Activated CD4-positive, alpha-beta T cell treated with anti-CD3 and anti-CD28 coated beads, Interleukin-2, amount 50 U/mL, for 1 hour (primary cell): ENCODE data around the gene EVC2.
A peak's percentile ranks its signal among the peaks of the same experiment; 100 is the strongest.

Experiments used
- DNase-seq: peaks from one replicate; pipeline ENCODE4 v3.0.0-alpha.2; 2020

EVC2 gene

DNA sequence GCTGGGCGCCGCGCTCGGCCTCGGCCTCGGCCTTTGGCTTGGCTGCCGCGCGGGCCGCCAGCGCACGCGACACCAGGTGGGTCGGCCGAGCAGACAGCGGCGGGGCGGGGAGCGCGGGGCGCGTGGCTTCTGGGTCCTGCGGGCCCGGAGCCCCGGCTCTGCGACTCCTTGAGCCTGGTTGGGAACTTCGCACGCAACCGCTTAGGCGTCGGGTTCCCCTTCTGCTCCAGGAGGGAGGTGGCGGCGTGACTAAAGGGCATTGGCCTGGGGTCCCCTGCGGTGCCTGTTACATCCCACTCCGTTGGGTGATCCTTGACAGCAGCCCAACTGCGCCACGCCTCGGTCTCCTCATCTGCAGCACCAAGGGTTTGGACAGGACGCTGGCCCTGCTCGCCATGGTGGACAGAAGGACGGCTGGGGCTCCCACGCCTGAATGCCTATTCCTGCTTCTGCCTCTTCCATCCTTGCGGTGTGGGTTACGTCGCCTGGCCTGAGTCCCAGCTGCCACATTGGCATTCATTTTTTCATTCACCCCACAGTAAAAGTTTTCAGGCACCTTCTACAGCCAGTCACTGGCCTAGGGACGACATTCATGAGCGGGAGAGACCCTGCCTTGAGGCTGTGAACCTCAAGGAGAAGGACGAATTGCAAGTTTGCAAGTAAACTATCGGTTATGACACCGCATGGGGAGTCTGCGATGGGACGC, 3.3 kb upstream of the EVC2 start:
- DNase-seq = no peak

DNA sequence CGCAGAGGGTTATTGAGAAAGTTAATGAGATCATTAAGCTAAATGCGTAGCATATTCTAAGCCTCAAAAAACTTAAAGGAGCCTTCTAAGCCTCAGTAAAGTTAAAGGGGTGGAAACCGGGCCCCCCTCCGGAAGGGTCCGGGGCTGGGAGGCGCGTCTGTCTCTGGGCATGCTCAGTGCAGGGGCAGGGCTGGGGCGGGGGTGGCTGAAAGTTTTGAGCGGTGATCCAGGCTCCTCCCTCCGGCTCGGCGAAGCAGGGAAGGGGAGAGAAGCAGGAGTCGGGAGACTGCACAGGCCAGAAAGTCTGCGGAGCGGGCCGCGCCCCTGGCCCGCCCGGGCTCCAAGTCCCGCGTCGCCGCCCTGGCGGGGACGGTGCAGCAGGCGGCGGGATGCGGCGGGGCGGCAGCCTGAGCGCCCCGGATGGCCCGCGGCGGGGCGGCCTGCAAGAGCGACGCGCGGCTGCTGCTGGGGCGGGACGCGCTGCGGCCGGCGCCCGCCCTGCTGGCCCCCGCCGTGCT, 2.7 kb upstream of the EVC2 start, which contains the start of gene EVC:
TSS of gene EVC (plus strand) at position 241 of the 518 bp plus-strand sequence. CDS start at position 421, 180 bp downstream.
- peak; percentile 6 for DNase-seq

DNA sequence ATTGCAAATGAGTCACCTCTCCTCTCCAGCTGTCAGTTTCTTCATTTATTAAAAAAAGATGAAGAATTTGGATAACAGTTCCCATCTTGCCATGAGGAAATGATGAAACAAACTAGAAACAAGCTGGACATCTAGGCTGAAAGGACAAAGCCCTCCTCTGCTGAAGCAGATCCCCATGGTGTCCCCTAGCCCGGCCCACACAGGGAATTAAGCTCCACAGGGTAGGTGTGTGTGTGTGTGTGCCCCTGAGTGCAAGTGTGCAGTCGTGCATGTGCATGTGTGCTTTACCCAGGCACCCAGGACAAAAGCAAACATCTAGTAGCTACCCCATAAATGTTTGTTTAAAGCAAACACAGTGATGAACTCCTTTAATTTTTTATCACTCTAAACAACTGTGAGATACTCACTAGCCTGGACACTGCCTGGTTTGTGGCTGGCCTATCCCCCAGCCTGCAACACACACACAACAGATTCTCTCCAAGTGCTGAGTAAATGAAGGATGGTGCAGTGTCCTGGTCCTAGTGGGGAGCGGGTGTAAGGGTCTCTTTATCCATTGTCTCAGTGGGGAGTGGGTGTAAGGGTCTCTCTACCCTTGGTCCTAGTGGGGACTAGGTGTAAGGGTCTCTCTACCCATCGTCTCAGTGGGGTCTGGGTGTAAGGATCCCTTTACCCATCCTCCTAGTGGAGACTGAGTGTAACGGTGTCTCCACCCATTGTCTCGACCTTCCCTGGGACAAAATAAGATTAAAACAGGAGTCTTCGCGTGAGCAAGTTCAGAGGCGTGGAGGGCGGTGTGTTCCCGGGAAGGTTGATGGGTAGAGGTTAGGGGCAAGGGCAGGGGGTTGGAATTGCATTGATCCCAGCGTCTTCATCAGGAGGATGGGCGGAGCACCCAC, 2.0 kb upstream of the EVC2 start:
- DNase-seq = no peak

DNA sequence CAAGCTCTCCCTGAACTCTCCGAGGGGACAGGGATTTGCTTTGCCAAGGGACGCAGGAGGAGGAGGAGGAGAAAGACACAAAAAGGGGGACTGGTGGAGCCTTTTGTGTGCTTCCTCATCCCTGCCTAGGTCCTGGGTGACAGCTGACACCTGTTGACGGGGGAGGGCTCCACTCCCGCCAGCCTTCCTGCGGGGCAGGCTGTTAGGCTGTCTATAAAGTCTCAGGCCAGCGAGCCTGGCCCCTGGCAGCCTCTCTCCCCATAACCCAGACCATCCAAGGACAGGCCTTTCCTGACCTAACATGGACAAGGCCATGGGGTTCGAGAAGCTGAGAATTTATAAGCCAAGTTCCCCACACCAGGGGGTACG, 832 bp upstream of the EVC2 start:
- no peak for DNase-seq

DNA sequence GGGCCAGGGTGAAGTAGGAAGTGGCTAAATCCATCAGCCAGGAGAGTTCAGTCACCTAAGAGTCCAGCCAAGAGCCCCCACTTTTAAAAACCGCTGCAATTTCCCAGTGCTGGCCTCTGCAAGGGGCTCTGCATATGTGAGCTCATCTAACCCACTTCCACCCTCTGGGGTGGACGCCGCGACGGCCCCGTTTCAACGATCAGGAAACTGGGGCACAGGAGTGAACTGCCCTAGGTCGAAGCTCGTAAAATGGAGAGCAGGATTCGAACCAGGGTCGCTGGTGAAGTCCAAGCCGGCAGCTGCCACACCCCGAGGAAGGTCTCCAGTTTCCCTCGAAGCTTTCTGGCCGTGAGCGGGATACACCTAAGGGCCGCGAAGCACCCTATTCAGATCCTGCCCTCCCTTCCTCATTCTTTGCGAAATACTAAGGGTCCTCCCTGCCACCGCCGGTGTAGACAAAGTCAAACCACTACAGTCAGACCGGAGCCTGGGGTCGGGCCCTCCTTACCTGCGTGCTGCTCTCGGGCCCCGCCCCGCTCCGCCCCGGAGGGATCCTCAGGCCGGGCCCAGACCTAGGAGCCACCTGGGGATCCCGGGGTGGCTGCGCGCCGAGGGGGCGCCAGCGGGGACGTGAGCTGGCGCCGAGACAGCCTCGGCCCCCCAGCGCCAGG, 446 bp downstream of the EVC2 start:
- DNase-seq = no peak

DNA sequence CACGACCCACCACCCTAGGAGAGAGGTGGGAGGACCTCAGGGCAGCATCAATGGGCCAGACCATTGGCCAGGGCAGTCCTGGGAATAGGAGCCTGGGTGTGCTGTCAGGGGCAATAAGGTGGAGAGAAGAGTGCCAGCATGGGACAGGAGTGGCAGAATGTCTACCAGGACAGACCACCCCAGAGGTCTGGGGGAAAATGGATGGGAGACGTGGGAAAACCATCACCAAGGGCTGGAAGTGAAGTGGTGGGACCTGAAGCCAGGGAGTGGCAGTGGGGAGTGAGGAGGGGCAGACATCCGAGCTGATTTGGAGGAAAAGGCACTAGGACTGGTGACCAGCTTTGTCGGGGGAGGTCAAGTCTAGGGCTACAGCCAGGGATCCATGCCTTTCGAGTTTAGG, 993 bp downstream of the EVC2 start:
- DNase-seq = no peak

DNA sequence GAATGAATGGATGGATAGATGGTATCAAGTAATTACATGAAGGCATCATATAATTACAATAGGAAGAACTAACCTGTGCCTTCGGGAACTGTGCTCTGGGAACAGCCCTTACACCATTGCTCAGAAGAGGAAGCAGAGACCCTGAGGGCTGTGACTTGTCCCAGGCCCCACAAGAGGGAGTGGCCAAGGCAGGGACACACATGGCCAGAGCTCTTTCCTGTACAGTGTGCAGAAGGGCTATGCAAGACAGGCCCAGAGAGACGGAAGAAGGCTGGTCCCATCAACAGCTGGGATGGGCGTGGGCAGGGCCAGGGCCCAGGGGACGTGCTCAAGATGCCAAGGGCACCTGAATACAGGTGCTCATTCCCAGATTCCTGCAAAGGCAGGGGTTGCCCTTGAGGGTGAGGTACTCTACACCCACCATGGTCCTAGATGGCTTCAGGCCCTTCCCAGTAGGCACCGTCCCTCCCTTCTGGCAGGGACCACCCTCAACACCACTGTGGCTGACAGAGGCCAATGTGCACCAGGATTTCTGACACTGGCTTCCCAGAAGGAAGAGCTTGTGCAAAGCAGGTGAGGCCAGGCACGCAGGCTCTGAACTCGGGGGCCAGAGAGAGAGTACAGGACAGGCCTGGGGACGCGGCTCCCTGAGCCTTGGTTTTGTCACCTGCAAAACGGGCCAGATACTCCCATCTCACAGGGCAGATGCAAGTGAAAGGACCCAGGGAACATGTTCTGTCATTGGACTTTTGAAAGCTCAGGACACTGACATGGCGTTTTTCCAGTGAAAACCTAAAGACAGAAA, 1.7 kb downstream of the EVC2 start:
- no peak for DNase-seq

DNA sequence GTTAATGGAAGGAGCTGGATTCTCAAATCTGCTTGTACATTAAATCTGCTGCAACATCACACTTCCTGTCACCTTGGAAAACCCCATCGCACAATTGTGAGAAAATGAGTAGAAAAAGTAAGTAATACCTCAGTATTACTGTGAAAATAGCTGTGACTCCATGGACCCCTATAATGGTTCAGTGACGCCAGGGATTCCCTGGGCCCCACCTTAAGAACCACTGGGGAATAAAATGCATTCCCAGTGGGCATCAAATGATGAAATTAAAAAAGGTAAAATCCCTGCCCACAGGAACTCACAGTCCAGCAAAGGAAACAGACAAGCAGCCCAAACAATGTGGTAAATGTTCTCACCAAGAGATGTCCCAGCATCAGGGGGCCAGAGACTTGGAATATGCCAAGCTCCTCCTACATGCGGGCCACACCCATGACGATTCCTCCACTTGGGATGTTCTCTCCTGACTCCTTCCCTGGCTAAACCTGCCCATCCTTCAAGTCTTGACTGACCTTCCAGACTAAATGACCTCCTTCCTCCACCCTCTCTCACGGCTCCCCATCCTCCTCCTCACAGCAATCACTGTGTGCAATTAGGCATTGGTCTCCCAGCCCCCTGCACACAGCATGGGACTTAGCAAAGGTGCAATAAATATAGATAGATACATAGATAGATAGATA, 2.6 kb downstream of the EVC2 start:
- DNase-seq = no peak

DNA sequence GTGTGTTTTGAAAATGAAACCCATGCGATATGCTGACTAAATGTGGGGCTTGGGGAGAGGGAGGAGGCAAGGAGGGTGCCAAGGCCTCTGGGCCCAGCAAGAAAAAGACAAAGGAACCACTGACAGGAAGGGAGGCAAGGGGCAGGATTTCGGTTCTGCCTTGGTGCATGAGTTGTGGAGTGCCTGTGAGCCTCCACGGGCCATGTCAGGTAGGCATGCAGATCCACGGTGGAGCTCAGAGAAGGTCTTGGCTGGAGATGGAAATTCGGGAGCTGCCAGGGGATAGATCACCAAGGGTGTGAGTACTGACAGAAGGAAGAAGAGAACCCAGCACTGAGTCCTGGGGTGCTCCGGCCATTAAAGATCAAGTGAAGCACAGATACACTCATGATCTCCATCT, 4.1 kb downstream of the EVC2 start:
- DNase-seq = no peak

DNA sequence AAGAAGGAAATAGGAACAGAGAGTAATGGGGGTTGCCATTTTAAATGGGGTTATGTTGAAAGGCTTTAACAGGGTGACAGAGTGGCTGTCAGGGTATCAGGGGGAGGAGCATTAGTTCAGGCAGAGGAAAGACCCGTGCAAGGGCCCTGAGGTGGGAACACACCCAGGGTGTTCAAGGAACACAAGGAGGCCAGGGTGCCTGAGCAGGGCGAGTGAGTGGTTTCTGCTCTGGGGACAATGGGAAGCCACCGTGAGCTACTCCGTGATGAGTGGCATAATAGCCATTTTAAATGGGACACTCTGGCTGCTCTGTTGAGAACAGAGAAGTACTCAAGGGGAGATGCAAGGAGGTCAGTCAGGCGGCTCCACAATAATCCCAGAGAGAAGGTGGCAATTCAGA, 4.5 kb downstream of the EVC2 start:
- DNase-seq = no peak

DNA sequence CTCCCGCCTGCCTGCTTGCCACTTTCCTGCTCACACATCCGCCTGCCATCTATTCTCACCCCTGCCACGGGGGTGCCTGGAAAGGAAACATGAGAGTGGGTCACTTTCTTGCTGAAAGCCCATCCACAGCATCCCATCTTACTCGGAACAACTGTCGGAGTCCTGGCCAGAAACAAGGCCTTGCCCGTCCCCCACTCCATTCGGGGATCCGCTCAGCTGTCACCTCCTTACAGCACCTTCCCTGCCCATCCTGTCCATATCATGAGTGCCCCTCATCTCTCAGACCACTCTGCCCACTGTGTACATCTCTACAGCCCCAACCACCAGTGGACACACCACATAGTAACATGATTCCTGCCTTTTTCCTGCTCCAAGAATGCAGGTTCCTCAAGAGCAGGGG, 6.4 kb downstream of the EVC2 start:
- DNase-seq = no peak

DNA sequence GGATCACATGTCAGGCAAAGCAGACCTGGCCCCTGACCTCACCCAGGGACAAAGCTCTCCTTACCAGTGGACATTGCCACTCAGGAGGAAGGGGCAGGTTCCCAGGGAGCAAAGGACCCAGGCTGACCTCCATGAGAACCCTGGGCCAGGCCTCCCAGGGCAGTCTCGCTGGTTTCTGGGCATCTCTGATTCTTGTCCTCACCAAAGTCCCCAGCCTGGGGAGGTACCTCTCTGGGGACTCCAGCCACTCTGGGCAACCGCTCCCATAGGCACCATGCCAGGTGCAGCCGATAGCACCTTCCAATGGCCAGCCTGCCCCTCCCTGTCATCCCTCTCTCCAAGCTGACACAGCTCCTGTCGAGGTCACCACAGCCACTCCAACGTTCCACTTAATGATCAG, 7.9 kb downstream of the EVC2 start:
- DNase-seq = no peak

DNA sequence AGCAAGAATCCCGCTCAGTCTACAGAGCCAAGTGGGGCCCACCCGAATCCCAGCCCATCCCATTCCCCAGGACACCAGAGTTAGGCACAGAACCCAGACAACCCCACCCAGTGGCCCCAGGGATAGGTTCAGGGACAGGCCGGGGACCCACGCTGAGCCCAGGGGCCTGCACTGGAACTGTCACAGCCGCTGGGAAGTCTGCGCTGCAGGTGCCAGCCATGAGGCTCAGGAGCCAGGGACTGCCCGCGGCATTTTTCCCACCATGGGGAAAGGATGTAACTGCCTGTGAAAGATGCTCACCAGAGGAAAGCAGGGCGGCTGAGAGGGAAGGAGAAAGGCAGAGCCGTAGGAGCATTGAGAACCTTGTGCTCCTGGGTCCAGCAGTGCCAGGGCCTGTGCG, 12.0 kb downstream of the EVC2 start:
- DNase-seq = no peak

DNA sequence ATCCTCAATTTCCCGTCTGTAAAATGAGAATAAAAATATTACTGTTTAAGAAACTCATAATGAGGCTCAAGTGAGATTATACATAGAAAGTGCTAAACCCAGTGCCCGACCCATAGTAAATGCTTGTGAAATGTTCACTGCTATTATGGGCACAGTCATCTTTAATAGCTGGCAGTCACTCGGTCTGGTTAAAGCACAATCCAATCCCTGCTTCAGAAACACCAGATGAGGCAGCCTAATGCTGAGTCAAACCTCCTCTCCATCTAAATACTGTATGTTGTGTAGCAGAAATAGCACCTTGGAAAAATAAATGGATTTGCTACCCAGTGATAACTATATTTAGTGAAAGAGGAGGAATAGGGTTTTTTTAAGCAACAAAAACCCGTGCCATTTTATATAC, 14.5 kb downstream of the EVC2 start:
- DNase-seq = no peak

DNA sequence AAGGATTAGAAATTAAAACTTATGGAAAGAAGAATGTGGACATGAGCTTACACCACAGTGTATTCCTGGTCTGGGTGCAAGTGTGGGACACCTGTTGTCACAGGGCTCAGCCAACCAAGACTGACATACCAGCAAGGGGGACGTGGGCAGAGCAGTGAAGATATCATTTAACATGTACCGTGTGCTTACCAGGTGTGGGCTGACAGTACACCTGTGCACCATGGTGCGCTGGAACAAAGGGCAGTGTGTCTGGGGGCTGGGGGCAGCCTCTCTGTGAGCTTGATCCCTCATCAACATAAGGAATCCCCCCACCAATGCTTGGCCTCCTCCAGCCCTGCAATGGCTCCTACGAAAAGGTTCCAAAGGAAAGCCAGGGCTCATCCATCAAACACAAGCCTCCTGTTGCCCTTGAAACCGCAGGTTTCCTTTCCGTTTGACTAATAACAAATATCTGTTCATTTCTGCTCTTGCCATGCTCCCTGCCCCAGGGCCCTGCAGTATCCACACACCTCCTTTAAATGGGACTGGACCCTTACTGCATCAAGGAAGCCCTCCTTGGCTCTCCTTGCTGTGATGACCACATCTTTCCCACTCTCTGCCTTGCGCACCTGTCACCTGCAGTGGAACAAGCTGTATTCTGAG, 16.7 kb downstream of the EVC2 start:
- DNase-seq = no peak

DNA sequence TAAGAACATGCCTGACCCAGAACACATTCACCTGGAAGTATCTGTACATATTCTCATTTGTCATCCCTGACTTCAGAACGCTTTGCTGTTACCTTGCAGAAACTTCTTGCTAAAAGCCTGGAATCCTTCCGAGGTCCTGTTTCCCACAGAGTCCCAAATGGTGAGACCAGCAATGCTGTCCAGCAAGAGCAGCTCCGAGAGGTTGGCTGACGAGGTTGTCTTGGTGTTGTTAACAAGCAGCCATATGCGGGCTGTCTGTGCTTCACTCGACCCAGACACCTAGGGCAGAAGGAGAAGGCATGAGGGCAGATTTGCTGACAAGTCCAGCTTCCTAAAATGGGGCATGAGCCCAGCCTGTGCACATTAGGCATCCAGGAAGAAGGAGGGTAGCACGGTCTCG, 19.3 kb downstream of the EVC2 start:
- no peak for DNase-seq

DNA sequence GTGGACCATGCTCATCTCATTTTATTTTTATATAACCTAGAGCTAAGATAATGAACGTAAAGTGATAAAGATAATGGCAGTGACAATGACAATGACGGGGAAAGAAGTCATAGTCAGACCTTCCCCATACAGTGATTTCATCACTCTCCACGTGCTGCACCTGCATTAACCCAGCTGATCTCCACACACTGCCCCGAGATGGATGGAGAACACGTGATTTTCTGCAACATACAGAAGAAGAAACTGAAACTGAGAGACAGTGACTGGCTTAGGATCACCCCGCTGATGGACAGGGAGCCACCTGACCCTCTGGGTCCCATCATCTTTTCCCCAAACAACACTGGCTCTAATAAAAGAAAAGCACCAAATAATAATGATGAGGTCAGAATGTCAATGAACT, 22.0 kb downstream of the EVC2 start:
- DNase-seq = no peak

DNA sequence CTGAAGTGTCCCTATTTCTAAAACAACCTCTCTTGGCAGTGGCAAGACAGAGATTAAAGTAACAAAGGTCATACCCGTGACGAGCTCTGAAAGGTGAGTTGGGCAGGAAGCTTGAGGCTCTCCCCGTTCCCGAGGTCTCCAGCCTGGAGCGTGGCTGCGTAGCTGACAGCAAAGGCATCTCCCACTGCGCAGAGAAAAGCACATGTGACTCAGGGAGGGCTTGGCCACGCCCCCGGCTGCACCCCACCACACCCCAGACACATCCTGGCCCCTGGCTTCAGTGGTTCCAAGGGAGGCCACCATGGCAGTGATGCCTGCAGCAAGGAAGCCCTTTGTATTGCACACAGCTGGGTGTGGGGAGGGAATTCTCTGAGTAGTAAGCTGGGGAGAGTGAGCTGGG, 23.1 kb downstream of the EVC2 start:
- DNase-seq = no peak

DNA sequence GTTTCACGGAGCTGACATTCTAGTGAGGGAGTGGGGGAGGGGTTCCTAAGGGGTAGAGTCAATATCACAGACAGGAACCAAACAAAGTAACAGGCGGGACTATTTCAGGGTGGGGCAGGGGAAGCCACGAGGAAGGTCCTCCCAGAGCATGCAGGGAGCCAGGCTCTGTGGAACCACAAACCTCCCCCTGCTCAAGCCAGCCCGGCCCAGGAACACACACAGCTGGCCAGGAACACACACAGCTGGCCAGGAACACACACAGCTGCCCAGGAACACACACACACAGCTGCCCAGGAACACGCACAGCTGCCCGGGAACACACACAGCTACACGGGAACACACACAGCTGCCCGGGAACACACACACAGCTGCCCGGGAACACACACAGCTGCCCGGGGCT, 24.8 kb downstream of the EVC2 start:
- no peak for DNase-seq

DNA sequence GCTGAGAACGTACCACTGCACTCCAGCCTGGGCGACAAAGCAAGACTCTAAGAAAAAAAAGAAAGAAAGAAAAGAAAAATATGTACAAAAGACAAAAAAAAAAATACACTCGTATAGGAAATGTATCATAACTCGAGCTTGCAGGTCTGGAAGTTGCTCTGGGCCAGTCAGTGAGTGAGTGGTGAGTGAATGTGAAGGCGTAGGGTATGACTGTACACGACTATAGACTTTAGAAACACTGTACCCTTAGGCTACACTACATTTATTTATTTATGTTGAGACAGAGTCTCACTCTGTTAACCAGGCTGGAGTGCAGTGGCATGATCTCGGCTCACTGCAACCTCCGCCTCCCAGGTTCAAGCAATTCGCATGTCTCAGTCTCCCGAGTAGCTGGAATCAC, 29.4 kb downstream of the EVC2 start:
- DNase-seq = no peak

DNA sequence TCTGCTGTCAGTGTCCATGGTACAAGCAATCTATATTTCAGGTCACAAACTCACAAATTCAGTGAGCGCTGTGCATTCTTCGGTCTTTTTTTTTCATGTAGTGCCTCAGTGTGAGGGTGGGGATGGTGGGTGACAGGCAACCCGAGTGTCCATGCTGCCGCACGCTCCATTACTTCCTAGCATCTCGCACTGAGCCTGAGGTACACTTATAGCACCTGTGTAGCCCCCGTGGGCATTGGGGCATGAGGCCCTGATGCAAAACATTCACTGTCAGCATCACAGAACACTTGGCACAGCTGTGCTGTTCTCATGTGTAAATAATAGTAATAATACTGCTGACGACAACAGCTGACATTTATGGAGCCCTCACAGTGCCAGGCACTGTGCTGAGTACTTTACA, 31.6 kb downstream of the EVC2 start:
- DNase-seq = no peak

DNA sequence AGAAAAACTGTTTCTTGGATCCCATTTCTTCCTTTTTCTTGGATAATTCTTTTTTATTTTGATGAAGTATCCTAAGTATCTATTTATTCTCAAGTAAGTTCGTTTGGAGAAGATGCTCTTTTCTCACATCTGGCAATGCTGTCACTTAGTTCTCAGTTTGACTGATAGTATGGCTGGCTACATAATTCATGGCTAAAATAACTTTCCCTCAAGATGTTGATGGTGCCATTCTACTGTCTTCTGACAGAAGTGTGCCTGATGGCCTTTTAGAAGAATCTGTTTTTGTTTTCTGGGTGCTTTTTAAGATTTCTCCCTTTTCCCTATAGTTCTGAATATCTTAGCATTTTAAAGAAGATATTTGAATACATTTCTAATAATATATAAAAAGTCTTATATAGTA, 41.6 kb downstream of the EVC2 start:
- no peak for DNase-seq
